ENCODE results near the gene PRPH. TPM values are rescaled to one million over a fixed set of nuclear protein-coding genes. Genes with fewer than 3 reads are reported as not detected.

The PRPH gene
- polyA plus RNA-seq, 3 donors = not detected

- Mint-ChIP-seq H3K27ac (peak overlapping the region in 1 of 7 donors; percentile 61), H3K36me3 (peaks cover 8 to 13% of the 10 kb centered on the region in 2 donors), H3K9me3 (peaks cover 0 to 33% (median 13%) of the 10 kb centered on the region in 7 donors), H3K4me3 (peak overlapping the region in 1 of 2 donors; percentile 68), H3K4me1 (peaks cover 33% of the 10 kb centered on the region), H3K27me3 (ENCODE audit: low read depth in 3 of 3) (peaks cover 95 to 100% (median 96%) of the 10 kb centered on the region in 3 donors)
- Histone ChIP-seq H3K27me3 (ENCODE audit: control insufficient read depth in 2 of 2, insufficient read depth in 2 of 2, low read length in 2 of 2) (peaks cover 81 to 99% of the 10 kb centered on the region in 2 donors), H3K4me1 (ENCODE audit: control insufficient read depth in 1 of 2, insufficient read depth in 2 of 2, low read length in 2 of 2) (peaks cover 27 to 40% of the 10 kb centered on the region in 2 donors), H4K20me1 (ENCODE audit: insufficient read depth, low read length) (no peaks in the 10 kb centered on the region), H3K36me3 (replicated peaks in 1 of 2; ENCODE audit: control insufficient read depth in 1 of 2, insufficient read depth in 2 of 2, low read length in 2 of 2) (no peaks in the 10 kb centered on the region), H3K4me2 (replicated peaks; ENCODE audit: extremely low read depth, low read length, poor library complexity, severe bottlenecking) (no peak overlapping the region), H3K4me3 (replicated peaks in 1 of 3; ENCODE audit: low read depth in 2 of 3, low read length in 3 of 3) (no peak overlapping the region), H3K9me3 (replicated peaks in 1 of 2; ENCODE audit: control insufficient read depth in 1 of 2, insufficient read depth in 1 of 2, low read length in 2 of 2) (peaks cover 0 to 44% of the 10 kb centered on the region in 2 donors), H3K27ac (ENCODE audit: low read depth in 1 of 2, low read length in 2 of 2) (no peak overlapping the region), H2AFZ (ENCODE audit: insufficient read depth, low read depth, low read length, poor library complexity, severe bottlenecking) (no peak overlapping the region), H3K79me2 (ENCODE audit: insufficient read depth, low read length) (no peaks in the 10 kb centered on the region), H3K9ac (ENCODE audit: insufficient read depth, low read length, poor library complexity, severe bottlenecking) (no peak overlapping the region)
- intact Hi-C loops (cut with micrococcal nuclease) = no loop called here
- WGBS (ENCODE audit: insufficient coverage) = 68% methylated on average over 5 of the region's 5 CpGs
- DNase-seq = no peak
- TF ChIP-seq CTCF (IDR thresholded peaks at IDR 0.05) = no peak
These were observed 44.5 kb downstream of the PRPH start for GRCh38 chr12:49339464-49339861.

- no peak for TF ChIP-seq CTCF (IDR thresholded peaks at IDR 0.05)
- H3K4me2 ChIP-seq (replicated peaks; ENCODE audit: extremely low read depth, low read length, poor library complexity, severe bottlenecking) = no peak overlapping the region
- Mint-ChIP-seq H3K4me1 (peaks cover 32% of the 10 kb centered on the region), H3K27me3 (ENCODE audit: low read depth in 3 of 3) (peaks cover 91 to 100% (median 94%) of the 10 kb centered on the region in 3 donors), H3K36me3 (peaks cover 8 to 11% of the 10 kb centered on the region in 2 donors), H3K9me3 (peaks cover 0 to 31% (median 14%) of the 10 kb centered on the region in 7 donors), H3K27ac (no peak overlapping the region), H3K4me3 (peak overlapping the region in 1 of 2 donors; percentile 92)
- H2AFZ ChIP-seq (ENCODE audit: insufficient read depth, low read depth, low read length, poor library complexity, severe bottlenecking) = no peak overlapping the region
- H3K4me1 ChIP-seq (ENCODE audit: control insufficient read depth in 1 of 2, insufficient read depth in 2 of 2, low read length in 2 of 2) = peaks cover 27 to 40% of the 10 kb centered on the region in 2 donors
- no peak overlapping the region for H3K9ac ChIP-seq (ENCODE audit: insufficient read depth, low read length, poor library complexity, severe bottlenecking)
- no peaks in the 10 kb centered on the region for H3K79me2 ChIP-seq (ENCODE audit: insufficient read depth, low read length)
- H3K36me3 ChIP-seq (replicated peaks in 1 of 2; ENCODE audit: control insufficient read depth in 1 of 2, insufficient read depth in 2 of 2, low read length in 2 of 2) = no peaks in the 10 kb centered on the region
- H3K27ac ChIP-seq (ENCODE audit: low read depth in 1 of 2, low read length in 2 of 2) = no peak overlapping the region
- peaks cover 0 to 36% of the 10 kb centered on the region in 2 donors for H3K9me3 ChIP-seq (replicated peaks in 1 of 2; ENCODE audit: control insufficient read depth in 1 of 2, insufficient read depth in 1 of 2, low read length in 2 of 2)
- 56% methylated on average over 3 of the region's 6 CpGs for WGBS (ENCODE audit: insufficient coverage)
- peaks cover 82 to 98% of the 10 kb centered on the region in 2 donors for H3K27me3 ChIP-seq (ENCODE audit: control insufficient read depth in 2 of 2, insufficient read depth in 2 of 2, low read length in 2 of 2)
- H3K4me3 ChIP-seq (replicated peaks in 1 of 3; ENCODE audit: low read depth in 2 of 3, low read length in 3 of 3) = no peak overlapping the region
- no peak for DNase-seq
- intact Hi-C loops (cut with micrococcal nuclease) = loop anchor here in 1 of 2 donors (10.0 kb wide), 1 partner anchor 275 kb away; the partner anchor contains the start of genes KMT2D and RHEBL1
- no peaks in the 10 kb centered on the region for H4K20me1 ChIP-seq (ENCODE audit: insufficient read depth, low read length)
These were observed 45.3 kb downstream of the PRPH start for GRCh38 chr12:49340095-49340870.
